ENCODE measurements around the gene HCFC1.

Gene HCFC1

GRCh38 chrX:153971124-153971449, 531 bp downstream of the HCFC1 start:
- Histone ChIP-seq H3K27ac (ENCODE audit: low read length) (peak overlapping the region; percentile 100), H4K20me1 (ENCODE audit: insufficient read depth, low read length) (peaks cover 38% of the 10 kb centered on the region), H3K9me3 (ENCODE audit: insufficient read depth, low read length, severe bottlenecking) (no peaks in the 10 kb centered on the region), H3K79me2 (ENCODE audit: insufficient read depth, low read length) (peaks cover 78% of the 10 kb centered on the region), H3K4me3 (ENCODE audit: low read depth in 1 of 2, low read length in 2 of 2) (peak overlapping the region; percentile 58 to 90; a peak in 3 of 4 replicates), H3K9ac (ENCODE audit: low read depth, low read length) (peak overlapping the region; percentile 99), H2AFZ (ENCODE audit: low read depth, low read length) (peak overlapping the region; percentile 55; the same call in 1 of the 2 replicates), H3K4me1 (ENCODE audit: insufficient read depth, low read length) (peaks cover 47% of the 10 kb centered on the region), H3K36me3 (ENCODE audit: insufficient read depth, low read length) (peaks cover 36% of the 10 kb centered on the region), H3K27me3 (ENCODE audit: insufficient read depth, low read length, poor library complexity) (no peaks in the 10 kb centered on the region), H3K4me2 (ENCODE audit: insufficient read depth, low read length) (peak overlapping the region; percentile 49)
- ATAC-seq (ENCODE audit: insufficient read depth, low read depth) (peak; percentile 50), DNase-seq (peak; percentile 88)
- no peak for TF ChIP-seq EZH2 (IDR thresholded peaks at IDR 0.05; ENCODE audit: borderline replicate concordance, low read depth, low read length, severe bottlenecking)
- TF ChIP-seq CTCF (IDR thresholded peaks at IDR 0.05; ENCODE audit: borderline replicate concordance, extremely low read depth, low read length, poor library complexity, severe bottlenecking): no peak

DNA sequence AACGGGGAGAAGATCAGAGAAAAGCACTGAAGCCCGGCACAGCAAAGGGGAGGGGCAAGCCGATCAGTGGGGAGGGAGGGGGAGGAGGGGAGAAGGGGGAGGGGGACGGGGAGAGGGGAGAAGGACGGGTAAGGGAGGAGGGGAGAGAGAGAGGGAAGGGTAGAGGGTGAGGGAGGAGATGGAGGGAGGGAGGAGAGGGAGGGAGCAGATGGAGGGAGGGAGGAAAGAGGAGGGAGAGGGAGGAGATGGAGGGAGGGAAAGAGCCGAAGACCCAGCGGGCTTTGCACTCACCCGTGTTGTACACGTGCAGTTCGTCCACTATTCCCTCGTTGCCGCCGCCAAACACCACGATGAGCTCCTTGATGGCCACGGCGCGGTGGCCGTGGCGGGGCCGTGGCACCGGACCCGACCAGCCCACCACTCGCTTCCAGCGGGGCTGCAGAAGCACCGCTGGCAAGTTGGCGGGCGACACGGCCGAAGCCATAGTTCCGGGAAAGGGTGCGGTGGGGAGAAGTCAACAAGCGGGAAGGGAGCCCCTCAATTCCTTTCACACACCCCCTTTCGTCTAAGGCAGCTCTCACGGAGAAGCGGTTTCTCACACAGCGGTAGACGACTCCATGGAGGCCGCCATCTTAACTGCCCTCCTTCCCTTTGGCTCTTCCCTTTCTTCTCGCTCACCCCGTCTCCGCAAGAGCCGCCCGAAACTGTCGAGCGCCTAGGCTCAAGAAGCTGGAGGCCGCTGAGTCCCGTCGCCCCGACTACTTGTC, 1.1 kb downstream of the HCFC1 start:
- peak; percentile 84 for DNase-seq
- Histone ChIP-seq H3K79me2 (ENCODE audit: insufficient read depth, low read length) (peaks cover 80% of the 10 kb centered on the region), H3K27me3 (ENCODE audit: insufficient read depth, low read length, poor library complexity) (no peaks in the 10 kb centered on the region), H2AFZ (ENCODE audit: low read depth, low read length) (no peak overlapping the region), H3K36me3 (ENCODE audit: insufficient read depth, low read length) (peaks cover 42% of the 10 kb centered on the region), H3K4me2 (ENCODE audit: insufficient read depth, low read length) (peak overlapping the region; percentile 67), H3K4me1 (ENCODE audit: insufficient read depth, low read length) (peaks cover 52% of the 10 kb centered on the region), H3K27ac (ENCODE audit: low read length) (peak overlapping the region; percentile 100), H3K4me3 (ENCODE audit: low read depth in 1 of 2, low read length in 2 of 2) (peak overlapping the region; percentile 58 to 90; a peak in 3 of 4 replicates), H4K20me1 (ENCODE audit: insufficient read depth, low read length) (peaks cover 43% of the 10 kb centered on the region), H3K9me3 (ENCODE audit: insufficient read depth, low read length, severe bottlenecking) (no peaks in the 10 kb centered on the region), H3K9ac (ENCODE audit: low read depth, low read length) (peak overlapping the region; percentile 99)
- ATAC-seq (ENCODE audit: insufficient read depth, low read depth): peak; percentile 20
- no peak for TF ChIP-seq CTCF (IDR thresholded peaks at IDR 0.05; ENCODE audit: borderline replicate concordance, extremely low read depth, low read length, poor library complexity, severe bottlenecking)
- TF ChIP-seq EZH2 (IDR thresholded peaks at IDR 0.05; ENCODE audit: borderline replicate concordance, low read depth, low read length, severe bottlenecking): no peak

- peaks cover 51% of the 10 kb centered on the region for H3K4me1 ChIP-seq (ENCODE audit: insufficient read depth, low read length)
- DNase-seq: no peak
- H3K79me2 ChIP-seq (ENCODE audit: insufficient read depth, low read length): peaks cover 85% of the 10 kb centered on the region
Observed at GRCh38 chrX:153969904-153970356, 1.7 kb downstream of the HCFC1 start.

More at GRCh38 chrX:153969904-153970356, 1.7 kb downstream of the HCFC1 start:
- no peaks in the 10 kb centered on the region for H3K9me3 ChIP-seq (ENCODE audit: insufficient read depth, low read length, severe bottlenecking)
- peak overlapping the region; percentile 57 to 90 for H3K4me3 ChIP-seq (ENCODE audit: low read depth in 1 of 2, low read length in 2 of 2)
- TF ChIP-seq CTCF (IDR thresholded peaks at IDR 0.05; ENCODE audit: borderline replicate concordance, extremely low read depth, low read length, poor library complexity, severe bottlenecking): no peak
- TF ChIP-seq EZH2 (IDR thresholded peaks at IDR 0.05; ENCODE audit: borderline replicate concordance, low read depth, low read length, severe bottlenecking): no peak
- peak overlapping the region; percentile 67 for H3K4me2 ChIP-seq (ENCODE audit: insufficient read depth, low read length)
- H3K36me3 ChIP-seq (ENCODE audit: insufficient read depth, low read length): peaks cover 48% of the 10 kb centered on the region
- peaks cover 49% of the 10 kb centered on the region for H4K20me1 ChIP-seq (ENCODE audit: insufficient read depth, low read length)
- ATAC-seq (ENCODE audit: insufficient read depth, low read depth): 0 out of 3 replicates have a peak, but pooled peaks have one; percentile 3
- H3K9ac ChIP-seq (ENCODE audit: low read depth, low read length): peak overlapping the region; percentile 99
- no peaks in the 10 kb centered on the region for H3K27me3 ChIP-seq (ENCODE audit: insufficient read depth, low read length, poor library complexity)
- no peak overlapping the region for H2AFZ ChIP-seq (ENCODE audit: low read depth, low read length)
- H3K27ac ChIP-seq (ENCODE audit: low read length): peak overlapping the region; percentile 96
